ENCODE measurements around the gene HPX.

Gene HPX

DNA sequence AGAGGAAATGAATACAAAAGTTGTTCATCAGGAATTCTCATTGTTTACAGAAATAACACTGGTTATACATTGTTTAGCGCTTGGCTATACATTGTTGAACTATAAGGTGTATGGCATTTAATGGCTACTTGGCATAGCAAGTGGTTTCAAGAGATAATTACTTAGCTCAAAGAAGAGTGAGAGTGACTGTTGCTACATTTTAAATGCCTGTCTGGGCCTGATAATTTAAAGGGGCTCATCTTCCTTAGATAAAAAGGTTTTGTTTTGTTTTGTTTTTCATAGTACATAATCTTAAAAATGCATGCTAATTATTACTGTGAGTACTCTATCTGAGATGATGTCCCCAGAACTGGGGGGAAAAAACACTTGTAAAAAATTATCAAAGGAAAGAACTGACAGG is 52.0 kb downstream of the HPX start:
- DNase-seq = no peak

GRCh38 chr11:6387811-6388599 is 52.8 kb downstream of the HPX start:
- DNase-seq = no peak

DNA sequence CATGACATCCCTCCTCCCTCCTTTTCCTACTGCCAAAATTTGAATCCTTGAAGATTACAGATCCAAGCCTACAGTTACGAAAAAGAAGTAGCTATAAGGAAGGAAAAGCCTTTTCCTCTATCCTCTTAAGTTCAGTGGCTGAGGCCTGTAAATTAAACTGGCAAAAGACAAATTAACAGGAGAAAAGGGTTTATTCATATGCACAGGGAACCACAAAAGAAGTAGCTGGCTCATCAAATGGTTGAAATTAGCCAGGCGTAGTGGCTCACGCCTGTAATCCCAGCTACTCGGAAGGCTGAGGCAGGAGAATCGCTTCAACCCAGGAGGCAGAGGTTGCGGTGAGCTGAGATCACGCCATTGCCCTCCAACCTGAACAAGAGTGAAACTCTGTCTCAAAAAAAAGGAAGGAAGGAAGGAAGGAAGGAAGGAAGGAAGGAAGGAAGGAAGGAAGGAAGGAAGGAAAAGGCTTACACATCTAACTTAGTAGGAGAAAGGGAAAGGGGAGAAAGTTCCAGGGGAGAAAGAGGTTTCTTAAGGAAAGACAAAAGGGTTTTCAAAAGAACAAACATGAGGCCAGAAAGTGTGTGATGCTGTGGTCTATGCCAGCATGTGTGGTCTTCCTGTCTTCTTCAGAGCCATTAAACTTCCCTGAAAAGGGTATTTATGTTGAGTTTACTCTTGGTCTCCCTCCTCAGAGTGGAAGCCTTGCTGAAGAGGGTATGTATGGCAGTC is 55.6 kb downstream of the HPX start:
- no peak for DNase-seq

Data from NCI-H1105 treated with DMSO at 0.1 percent for 48 hours (cell line).